ENCODE measurements around the gene TENM3. TPM values are rescaled to one million over a fixed set of nuclear protein-coding genes. Genes with fewer than 3 reads are reported as not detected.

TENM3 gene
- total RNA-seq, 1 donor from 2014 or later: 11.0 TPM

- Histone ChIP-seq H3K36me3 (no peaks in the 10 kb centered on the region), H3K4me1 (no peaks in the 10 kb centered on the region)
- TF ChIP-seq POLR2A (IDR thresholded peaks at IDR 0.05) (no peak), POLR2AphosphoS5 (IDR thresholded peaks at IDR 0.05; ENCODE audit: insufficient read depth in 1 of 2, low read depth in 1 of 2) (no peak), CTCF (IDR thresholded peaks at IDR 0.05) (no peak)
Observed at GRCh38 chr4:182427554-182427953, 184.4 kb downstream of the TENM3 start.

GRCh38 chr4:182429896-182430295 is 186.7 kb downstream of the TENM3 start:
- H3K36me3 ChIP-seq: no peaks in the 10 kb centered on the region
- no peak overlapping the region for H3K27ac ChIP-seq
- intact Hi-C loops (cut with DNase I): no loop called here
- H3K27me3 ChIP-seq: no peaks in the 10 kb centered on the region
- TF ChIP-seq POLR2A (IDR thresholded peaks at IDR 0.05): no peak
- TF ChIP-seq POLR2AphosphoS5 (IDR thresholded peaks at IDR 0.05; ENCODE audit: insufficient read depth in 1 of 2, low read depth in 1 of 2): no peak
- no peak for TF ChIP-seq CTCF (IDR thresholded peaks at IDR 0.05)
- DNase-seq (ENCODE audit: extremely low spot score in 2 of 2): no peak
- no peak overlapping the region for H3K4me3 ChIP-seq
- H3K9me3 ChIP-seq: no peaks in the 10 kb centered on the region
- no peaks in the 10 kb centered on the region for H3K4me1 ChIP-seq

More at GRCh38 chr4:182427554-182427953, 184.4 kb downstream of the TENM3 start:
- H3K27me3 ChIP-seq: no peaks in the 10 kb centered on the region
- no peak overlapping the region for H3K4me3 ChIP-seq
- H3K9me3 ChIP-seq: no peaks in the 10 kb centered on the region
- intact Hi-C loops (cut with DNase I): no loop called here
- H3K27ac ChIP-seq: no peak overlapping the region
- DNase-seq (ENCODE audit: extremely low spot score in 2 of 2): no peak

DNA sequence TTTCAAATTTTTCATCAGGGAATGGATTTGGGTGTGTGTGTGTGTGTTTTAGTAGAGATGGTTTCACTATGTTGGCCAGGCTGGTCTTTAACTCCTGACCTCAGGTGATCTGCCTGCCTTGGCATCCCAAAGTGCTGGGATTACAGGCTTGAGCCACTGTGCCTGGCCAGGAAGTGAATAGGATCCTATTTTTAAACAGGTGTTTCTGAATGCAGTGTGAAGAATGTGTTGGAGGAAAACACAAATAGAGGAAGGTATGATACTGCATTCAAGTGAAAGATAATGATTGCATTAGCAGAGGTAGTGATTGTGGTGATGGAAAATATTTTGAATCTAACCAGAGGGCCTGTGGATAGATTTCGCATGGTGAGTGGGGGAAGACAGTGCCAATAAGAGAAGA is 189.6 kb downstream of the TENM3 start:
- DNase-seq (ENCODE audit: extremely low spot score in 2 of 2): no peak
- no peak overlapping the region for H3K27ac ChIP-seq
- TF ChIP-seq CTCF (IDR thresholded peaks at IDR 0.05) (no peak), POLR2A (IDR thresholded peaks at IDR 0.05) (no peak)
- no peaks in the 10 kb centered on the region for H3K36me3 ChIP-seq
- H3K4me3 ChIP-seq: no peak overlapping the region
- intact Hi-C loops (cut with DNase I): no loop called here
- H3K27me3 ChIP-seq: no peaks in the 10 kb centered on the region
- H3K9me3 ChIP-seq: no peaks in the 10 kb centered on the region
- H3K4me1 ChIP-seq: no peaks in the 10 kb centered on the region

GRCh38 chr4:182434720-182435119 is 191.5 kb downstream of the TENM3 start:
- DNase-seq (ENCODE audit: extremely low spot score in 2 of 2): no peak
- H3K9me3 ChIP-seq: no peaks in the 10 kb centered on the region
- no peaks in the 10 kb centered on the region for H3K4me1 ChIP-seq
- no peaks in the 10 kb centered on the region for H3K36me3 ChIP-seq
- TF ChIP-seq POLR2AphosphoS5 (IDR thresholded peaks at IDR 0.05; ENCODE audit: insufficient read depth in 1 of 2, low read depth in 1 of 2): no peak
- TF ChIP-seq POLR2A (IDR thresholded peaks at IDR 0.05): no peak
- TF ChIP-seq CTCF (IDR thresholded peaks at IDR 0.05): no peak
- no peaks in the 10 kb centered on the region for H3K27me3 ChIP-seq
- no peak overlapping the region for H3K27ac ChIP-seq
- H3K4me3 ChIP-seq: no peak overlapping the region
- intact Hi-C loops (cut with DNase I): no loop called here

- TF ChIP-seq POLR2AphosphoS5 (IDR thresholded peaks at IDR 0.05; ENCODE audit: insufficient read depth in 1 of 2, low read depth in 1 of 2): no peak
- TF ChIP-seq CTCF (IDR thresholded peaks at IDR 0.05): no peak
- no peak for TF ChIP-seq POLR2A (IDR thresholded peaks at IDR 0.05)
- Histone ChIP-seq H3K27ac (no peak overlapping the region), H3K4me3 (no peak overlapping the region), H3K9me3 (no peaks in the 10 kb centered on the region), H3K4me1 (no peaks in the 10 kb centered on the region), H3K27me3 (no peaks in the 10 kb centered on the region), H3K36me3 (no peaks in the 10 kb centered on the region)
- intact Hi-C loops (cut with DNase I): no loop called here
- no peak for DNase-seq (ENCODE audit: extremely low spot score in 2 of 2)
Observed at GRCh38 chr4:182435401-182435800, 192.2 kb downstream of the TENM3 start.

Measured in vagina (tissue), 2 donors.